Activated CD8-positive, alpha-beta memory T cell treated with anti-CD3 and anti-CD28 coated beads for 1 hour (primary cell): ENCODE measurements around the gene NR4A3.
"Not testable (repeated sequence)": the region's sequence is repeated elsewhere in the genome, so short reads cannot be mapped to it uniquely, and the experiment has no call there.

Source experiments
- DNase-seq, 2 donors: peaks; one replicate each; pipeline ENCODE4 v3.0.0-alpha.2; 2020; ENCODE audit warnings: low read depth in 1 of 2; ENCODE audit errors: extremely low read depth in 1 of 2

NR4A3 gene

DNA sequence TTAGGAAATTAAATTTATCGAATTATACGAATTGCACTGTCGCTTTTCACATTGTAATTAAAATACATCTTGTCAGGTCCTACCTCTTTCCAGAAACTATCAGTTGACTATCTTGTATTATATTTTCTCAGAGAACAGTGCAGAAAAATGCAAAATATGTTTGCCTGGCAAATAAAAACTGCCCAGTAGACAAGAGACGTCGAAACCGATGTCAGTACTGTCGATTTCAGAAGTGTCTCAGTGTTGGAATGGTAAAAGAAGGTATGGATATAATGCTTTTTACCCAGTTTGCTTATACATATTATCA, 10.8 kb downstream of the NR4A3 start:
- DNase-seq, result no peak

DNA sequence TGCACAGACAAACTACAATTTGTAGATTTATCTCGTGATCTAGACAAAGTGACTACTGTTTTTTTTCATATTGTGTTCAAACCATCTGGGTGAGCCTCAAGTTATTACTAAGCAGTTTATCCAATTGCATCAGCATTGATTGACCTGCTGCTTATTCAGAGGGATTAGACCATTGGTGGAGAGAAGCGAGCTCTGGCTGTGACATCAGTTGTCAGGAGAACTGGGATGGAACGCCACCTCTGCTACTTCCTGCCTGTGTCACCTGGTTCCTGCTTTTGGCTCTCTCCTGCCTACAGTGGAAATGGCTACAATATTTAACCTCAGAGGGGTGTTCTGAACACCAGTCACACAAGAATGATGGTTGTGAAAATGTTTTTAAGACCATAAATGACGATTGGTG, 12.1 kb downstream of the NR4A3 start:
- DNase-seq, result no peak

DNA sequence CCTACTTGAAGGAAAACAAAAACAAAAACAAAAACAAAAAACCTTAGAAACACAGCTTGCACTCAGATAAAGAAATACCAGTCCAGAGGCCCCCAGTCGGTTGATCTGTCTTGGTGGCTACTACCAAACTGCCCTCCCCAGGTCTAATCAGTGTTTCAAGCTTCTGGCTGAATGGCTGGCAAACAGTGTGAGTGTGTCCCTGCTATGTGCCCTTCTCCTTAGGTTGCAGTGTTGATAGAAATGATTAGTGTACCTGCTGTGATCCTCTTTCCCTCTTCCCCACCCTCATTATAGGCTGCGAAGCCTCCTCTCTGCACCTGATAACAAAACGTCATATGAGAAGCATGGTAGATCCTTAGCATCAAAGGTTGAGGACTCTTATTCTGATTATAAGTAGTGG, 12.8 kb downstream of the NR4A3 start:
- no peak for DNase-seq

DNA sequence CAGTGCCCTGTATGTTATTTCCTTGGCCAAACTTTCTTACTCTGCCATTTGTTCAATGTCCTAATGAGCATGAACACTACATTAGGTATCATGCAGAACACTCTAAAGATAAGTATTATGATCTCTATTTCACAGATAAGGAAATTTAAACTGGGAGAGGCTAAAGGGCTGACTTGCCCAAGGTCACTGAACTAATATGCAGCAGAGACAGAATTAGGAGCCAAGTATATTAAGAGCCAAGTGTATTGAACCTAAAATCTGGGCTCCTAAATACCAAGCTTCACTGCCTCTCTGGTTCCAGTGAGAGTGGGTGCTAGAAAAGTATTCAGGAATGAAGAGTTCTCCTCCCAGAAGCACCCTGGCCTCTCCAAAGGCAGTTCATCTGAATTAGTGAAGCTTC, 13.5 kb downstream of the NR4A3 start:
- DNase-seq, result no peak

DNA sequence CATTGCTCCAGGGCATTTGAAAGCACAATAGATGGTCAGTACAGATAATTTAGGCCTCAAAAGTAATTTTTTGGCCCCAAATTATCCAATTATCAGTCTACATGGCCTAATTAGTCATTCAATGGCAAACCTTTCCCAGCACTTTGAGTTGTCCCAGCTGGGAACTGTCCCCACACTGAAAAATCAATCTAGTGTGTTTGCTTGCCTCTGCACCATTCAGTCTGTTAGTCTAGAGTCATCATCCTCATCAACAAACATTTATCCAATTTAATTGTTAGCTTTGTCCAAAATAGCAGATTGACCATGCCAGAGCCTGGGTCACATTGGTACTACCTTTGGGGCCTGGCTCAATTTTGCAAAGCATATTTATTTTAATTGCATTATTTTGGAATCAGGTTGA, 13.9 kb downstream of the NR4A3 start:
- DNase-seq, result no peak

DNA sequence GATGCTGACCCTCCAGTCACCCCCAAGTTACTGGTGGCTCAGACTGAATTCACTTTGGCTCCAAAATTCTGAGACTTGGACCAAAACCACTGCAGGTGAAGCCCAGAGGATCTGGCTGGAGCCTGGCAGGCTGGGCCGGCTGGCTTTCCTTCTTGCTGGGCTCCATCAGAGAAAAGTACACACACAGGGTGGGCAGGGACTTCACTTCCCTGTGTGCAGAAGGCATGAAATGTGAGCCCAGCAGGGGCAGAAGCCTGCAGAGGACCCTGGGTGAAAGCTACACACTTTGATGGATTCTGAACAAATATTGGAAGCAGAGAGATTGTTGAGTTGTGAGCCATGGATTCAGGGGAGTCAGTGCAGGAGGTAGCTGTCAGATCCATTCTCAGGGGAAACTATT, 18.4 kb downstream of the NR4A3 start:
- DNase-seq, result no peak

DNA sequence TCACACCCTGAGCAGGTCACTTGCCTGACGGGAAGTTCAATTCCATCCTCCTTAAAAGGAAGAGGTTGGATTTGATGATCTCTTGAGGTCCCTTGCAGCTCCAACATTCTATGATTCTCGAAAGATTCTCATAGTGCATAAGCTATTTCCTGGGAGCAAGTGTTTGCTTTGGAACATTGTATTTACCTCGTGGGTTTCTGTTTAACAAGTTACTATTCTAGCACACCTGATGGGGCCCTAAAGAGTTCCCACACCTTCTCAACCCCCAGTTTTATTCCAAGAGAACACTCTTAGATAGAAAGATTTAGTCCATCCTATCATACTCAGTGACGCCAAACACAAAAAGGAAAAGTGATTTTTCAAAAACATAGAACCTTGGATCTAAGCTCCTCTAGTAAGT, 23.4 kb downstream of the NR4A3 start:
- DNase-seq, result no peak

DNA sequence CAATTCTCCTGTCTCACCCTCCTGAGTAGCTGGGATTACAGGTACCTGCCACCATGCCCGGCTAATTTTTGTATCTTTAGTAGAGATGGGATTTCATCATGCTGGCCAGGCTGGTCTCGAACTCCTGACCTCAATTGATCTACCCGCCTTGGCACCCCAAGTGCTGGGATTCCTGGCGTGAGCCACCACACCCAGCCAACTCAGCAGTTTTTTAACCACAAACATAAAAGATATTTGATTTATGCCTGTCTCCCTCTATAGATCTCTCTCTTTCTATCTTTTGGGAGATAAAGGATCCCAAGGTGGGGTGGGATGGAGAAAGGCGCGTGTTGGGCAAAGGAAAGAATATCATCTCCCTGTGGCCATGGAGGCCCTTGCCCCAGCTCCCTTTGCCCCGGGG, 26.8 kb downstream of the NR4A3 start:
- no peak for DNase-seq

DNA sequence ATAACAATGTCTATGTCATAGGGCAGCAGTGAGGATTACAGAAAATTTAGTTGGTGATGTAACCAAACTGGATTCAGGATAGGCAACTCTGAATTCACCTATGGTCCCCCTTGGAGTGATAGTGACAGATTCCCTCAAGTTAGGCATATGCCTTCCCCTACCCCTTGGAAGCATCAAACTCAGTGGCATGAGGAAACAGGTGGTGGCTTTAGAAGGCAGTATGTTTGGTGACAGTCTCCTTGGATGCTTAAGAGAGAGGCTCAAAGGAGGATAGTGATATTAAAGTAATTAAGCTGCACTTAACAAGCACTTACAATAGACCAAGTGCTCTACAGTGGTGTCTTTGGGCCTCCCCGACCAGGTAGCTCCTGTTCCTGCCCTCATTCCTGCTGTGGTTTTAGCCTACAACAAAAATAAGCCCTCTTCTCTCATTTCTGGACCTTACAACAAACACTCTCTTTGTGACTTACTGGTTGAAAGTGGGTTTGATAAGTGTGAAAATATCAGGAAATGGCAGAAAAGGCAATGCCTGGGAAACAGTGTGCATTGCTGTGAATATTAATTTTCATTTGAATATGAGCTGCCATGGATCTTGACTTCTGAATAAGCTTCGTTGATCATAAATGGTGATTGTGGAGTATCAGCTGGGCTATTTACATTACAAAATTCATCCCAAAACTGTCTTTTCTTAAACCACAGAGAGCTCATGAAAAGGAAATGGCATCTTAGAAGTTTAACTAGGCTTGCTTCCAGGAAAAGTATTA, 29.2 kb downstream of the NR4A3 start:
- DNase-seq, result no peak

DNA sequence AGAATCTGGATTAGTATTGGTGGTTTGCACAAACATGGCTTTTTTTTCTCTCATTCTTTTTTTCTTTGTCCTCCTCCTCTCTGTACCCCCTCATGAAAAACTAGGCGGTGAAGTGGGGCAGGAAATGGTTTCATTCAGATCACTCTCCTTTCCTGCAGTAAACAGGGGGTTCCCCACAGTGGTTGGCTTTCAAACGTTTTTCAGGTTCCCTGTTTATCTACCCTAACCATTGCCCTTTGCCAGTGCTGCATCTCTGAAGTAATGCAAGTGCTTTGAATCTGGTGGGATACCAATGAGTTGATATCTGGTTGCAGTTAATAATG, 29.8 kb downstream of the NR4A3 start:
- no peak for DNase-seq

DNA sequence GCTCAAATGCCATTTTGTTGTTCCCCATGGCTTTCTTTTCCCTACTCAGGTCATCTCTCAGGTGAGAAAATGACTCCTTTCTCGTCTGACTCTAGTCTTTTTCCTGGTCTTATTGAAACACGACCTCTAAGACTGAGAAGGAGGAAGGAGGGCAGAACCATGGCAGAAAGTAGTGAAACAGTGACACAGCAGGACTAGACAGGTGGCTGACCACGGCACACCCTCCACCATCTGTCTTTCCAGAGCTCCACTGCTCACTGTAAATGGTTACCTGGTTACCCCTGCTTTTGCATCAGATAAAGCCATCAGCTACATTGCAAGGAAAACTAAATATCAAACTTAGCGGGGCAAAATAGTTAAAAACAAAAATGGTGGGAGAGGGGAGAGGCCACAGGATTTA, 30.9 kb downstream of the NR4A3 start:
- no peak for DNase-seq

DNA sequence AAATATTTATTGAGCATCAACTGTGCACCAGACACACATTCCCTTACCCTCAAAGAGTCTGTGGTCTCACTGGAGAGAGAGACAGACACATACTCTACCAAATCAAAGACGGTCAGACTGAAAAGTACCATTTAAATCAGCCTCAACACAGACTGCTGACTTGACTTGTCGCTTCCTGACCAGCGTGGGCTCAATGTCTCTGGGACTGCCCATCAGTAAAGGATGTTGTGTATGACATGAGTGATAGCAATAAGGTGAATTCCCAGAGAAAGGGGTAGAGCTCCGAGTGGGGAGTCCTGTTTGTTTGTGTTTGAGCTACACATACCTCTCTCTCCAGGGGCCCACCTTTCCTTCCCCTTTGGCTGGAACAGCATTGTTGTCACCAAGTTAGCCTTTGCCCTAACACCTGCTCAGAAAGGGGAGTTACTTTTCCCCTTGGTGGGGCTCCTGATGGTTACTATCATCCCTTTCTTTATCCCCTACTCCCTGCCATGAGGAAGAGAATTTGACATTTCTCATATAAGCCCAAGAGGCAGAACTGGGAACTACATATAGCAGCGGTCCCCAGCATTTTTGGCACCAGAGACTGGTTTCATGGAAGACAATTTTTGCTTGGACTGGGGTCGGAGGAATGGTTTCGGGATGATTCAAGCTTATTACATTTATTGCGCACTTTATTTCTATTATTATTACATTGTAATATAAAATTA, 33.9 kb downstream of the NR4A3 start:
- DNase-seq, result no peak

DNA sequence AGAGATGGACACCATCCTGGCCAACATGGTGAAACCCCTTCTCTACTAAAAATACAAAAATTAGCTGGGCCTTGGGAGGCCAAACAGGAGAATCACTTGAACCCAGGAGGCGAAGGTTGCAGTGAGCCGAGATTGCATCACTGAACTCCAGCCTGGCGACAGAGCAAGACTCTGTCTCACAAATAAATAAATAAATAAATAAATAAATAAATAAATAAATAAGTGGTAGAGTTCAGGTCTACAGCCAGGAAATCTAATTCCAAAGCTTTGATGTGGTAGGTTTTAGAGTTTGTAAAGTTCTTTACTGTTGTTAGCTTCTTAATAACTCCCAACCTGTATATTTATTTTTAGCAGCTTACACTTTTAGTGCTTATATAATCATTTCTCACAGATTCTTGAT, 35.9 kb downstream of the NR4A3 start:
- DNase-seq, result not testable (repeated sequence)

DNA sequence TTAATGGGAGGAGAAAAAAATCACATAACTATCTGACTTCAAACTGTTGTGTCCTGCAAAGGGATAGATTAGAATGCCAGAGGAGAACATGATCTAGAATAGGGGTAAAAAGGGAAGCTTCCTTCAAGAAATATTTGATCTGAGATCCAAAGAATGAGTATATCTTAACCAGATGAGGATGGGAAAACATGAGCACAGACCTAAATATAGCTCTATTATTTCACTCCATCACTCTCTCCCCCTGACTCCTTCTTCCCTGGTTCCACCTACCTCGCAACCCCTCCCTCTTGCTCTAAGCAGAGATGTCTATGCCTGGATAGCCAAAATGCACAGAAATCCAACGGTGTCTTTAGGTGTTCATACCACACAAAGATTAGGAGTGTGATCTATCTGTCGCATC, 36.4 kb downstream of the NR4A3 start:
- no peak for DNase-seq

DNA sequence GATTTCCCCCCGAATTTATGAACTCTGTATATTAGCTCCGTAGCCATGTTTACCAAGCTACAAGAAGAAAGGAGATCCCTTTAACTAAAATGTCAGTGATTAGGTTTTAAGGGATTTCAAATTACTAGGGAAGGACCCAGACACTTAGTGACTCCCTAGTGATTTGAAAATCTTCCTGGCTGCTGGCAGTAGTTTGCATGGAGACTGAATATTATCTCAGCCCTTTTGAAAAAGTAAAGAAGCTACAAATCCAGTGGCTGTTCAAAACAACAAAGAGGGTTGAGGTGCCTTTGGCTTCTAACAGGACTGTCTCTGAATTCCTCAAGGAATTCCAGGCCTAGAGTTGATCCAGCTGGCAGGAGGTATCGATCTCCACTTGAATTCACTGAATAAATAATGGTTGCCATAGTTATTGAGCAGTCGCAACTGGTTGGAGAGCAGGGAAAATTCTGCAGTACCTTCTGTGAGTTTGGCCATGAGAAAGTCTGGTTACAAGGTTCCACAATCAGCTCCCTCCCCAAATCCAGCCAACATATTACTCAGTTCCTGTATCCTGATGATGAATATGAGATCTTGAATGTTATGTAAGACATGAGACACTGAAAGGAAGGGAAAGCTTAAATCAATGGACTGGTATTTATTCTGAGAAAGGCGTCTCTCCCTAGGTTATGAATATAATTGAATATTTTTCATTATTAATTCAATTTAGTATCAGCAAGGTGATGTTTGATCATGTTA, 37.7 kb downstream of the NR4A3 start:
- no peak for DNase-seq

DNA sequence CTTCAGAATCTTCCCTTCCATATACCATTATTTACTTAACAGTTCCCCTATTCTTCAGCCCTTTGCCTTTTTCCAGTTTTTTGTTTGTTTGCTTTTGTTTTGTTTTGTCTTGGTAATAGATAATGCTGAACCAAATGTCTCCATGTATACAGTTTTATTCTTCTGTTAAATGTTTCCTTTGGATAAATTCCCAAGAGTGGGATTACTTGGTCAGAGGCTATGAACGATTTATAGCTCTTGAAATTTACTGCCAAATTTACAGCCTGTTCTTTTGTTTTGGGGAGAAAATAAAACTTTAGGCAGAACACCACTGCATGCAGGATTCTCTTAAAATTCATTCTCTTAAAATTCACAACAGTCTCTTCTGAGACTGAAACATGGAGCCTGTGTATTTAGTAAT, 38.6 kb downstream of the NR4A3 start:
- no peak for DNase-seq

DNA sequence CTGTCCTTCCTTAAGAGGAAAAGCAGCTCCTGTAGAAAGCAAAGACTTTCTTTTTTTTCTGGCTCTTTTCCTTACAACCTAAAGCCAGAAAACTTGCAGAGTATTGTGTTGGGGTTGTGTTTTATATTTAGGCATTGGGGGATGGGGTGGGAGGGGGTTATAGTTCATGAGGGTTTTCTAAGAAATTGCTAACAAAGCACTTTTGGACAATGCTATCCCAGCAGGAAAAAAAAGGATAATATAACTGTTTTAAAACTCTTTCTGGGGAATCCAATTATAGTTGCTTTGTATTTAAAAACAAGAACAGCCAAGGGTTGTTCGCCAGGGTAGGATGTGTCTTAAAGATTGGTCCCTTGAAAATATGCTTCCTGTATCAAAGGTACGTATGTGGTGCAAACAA, 42.3 kb downstream of the NR4A3 start:
- DNase-seq, result no peak

DNA sequence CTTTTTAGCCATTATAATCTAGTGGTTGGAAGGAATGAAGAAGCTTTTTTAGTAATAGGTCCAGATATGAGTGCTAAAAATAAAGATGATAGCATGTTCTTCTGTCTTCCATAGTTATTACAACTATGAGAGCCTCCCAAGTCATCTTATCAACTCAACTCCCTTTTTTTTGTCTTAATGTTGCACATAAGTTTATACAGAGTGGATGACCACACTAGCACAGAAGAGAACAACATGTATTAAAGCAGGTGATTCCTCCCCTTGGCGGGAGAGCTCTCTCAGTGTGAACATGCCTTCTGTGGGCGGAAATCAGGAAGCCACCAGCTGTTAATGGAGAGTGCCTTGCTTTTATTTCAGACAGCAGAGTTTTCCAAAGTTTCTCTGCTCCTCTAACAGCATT, 44.7 kb downstream of the NR4A3 start:
- no peak for DNase-seq

DNA sequence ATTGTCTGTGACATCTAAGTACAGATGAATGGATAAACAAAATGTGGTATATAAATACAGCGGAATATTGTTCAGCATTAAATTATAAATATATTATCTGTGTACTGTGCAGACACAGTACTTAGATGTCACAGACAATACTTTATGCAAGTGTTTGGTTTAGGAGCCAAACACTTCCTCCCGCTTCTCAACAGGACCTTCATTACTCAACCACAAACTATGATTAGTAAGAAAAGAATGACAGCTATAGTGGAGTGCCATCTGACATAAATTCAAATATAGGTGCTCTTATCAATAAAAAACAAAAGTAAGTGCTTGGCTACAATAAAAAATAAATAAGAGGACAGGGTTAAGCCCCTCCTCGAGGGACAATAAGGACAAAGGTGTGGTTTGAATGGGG, 45.9 kb downstream of the NR4A3 start:
- DNase-seq, result no peak

DNA sequence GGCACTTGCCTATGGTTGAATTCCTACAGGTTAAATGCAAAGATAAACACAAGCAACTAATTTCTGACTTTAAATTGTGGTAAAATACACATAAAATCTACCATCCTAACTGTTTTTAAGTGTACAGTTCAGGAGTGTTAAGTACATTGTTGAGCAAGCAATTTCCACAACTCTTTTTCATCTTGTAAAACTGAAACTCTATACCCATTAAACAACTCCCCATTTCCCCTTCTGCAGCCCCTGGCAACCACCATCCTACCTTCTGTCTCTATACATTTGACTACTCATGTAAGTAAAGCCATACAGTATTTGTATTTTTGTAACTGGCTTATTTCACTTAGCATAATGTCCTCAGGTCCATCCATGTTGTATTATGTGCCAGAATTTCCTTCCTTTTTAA, 46.3 kb downstream of the NR4A3 start:
- no peak for DNase-seq

DNA sequence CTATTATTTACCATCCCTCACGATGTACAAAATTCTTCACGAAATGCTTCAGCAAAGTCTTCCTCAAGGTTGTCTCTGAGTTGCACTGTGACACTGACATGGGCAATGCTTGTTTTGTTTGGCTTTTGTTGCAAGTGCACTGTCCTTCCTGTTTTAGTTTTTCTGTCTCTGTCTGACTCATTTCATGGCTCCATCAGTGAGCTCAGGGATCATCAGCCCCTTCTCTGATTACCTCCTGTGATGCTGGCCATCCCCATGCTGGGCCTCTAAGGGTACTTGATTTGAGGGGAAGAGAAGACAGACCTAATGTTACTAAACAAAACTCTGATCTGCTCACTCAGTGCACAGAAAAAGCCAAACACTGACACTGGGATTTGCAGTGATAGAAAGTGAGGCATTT, 47.2 kb downstream of the NR4A3 start:
- DNase-seq, result no peak

DNA sequence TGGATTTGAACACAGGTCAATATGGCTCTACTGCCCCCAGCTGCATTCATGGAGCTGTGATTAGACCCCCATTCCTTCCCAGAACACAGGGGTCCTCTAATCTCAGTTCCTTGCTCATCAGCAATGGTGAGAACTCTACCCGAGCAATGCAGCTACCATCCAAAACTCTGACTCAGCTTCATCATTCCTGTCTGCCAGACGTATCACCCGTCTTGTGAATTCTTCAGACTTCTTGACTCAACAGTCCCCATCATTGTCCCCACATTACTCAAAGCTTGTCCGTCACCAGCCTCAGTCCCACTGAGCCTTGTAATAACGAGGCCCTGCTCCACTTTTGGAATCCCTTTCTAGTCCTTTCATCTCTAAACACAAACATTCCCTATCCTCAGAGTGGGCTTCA, 48.4 kb downstream of the NR4A3 start:
- no peak for DNase-seq
